ENCODE data around the gene XPO6.

DNA sequence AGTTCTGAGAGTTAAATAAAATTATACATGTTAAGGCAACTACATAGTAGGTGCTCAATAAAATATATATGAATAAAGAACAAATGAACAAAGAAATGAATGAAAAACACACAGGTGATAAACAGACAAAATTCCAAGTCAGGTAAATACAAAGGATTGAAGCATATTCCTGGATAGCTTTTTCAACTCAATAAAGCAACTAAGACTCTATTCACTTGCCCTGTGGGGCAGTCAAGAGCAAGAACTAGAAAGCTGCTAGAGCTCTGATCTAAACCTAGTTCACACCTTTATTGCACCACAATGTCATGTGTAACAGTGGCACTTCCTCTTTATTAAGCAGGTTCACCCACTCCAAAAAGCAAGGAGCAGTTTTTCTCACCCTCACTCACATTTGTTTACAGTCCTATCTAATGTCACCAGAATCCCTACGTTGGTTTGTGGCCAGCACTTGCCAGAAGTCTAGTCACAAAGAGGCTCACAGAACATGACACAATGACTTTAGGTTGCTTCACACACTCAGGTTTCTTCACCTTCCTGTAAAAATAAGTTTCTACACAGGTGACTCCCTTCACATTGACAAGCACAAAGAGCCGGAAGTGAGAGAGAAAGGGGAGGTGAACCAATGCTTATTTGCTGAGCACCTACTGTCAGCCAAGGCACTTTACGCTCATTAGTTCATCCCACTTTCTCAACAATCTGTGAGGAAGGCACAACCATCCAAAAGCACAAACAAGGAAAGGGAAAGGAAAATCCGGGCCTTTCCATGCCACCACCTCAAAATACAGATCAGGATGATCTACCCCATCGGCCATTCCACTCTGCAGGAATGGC lies 70.8 kb downstream of the XPO6 start:
- TF ChIP-seq, protein P1, sequence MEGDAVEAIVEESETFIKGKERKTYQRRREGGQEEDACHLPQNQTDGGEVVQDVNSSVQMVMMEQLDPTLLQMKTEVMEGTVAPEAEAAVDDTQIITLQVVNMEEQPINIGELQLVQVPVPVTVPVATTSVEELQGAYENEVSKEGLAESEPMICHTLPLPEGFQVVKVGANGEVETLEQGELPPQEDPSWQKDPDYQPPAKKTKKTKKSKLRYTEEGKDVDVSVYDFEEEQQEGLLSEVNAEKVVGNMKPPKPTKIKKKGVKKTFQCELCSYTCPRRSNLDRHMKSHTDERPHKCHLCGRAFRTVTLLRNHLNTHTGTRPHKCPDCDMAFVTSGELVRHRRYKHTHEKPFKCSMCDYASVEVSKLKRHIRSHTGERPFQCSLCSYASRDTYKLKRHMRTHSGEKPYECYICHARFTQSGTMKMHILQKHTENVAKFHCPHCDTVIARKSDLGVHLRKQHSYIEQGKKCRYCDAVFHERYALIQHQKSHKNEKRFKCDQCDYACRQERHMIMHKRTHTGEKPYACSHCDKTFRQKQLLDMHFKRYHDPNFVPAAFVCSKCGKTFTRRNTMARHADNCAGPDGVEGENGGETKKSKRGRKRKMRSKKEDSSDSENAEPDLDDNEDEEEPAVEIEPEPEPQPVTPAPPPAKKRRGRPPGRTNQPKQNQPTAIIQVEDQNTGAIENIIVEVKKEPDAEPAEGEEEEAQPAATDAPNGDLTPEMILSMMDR (conservative IDR thresholded peaks at IDR 0.05; ENCODE audit: low read depth, low read length) = no peak
- no peak for TF ChIP-seq EZH2 (IDR thresholded peaks at IDR 0.05; ENCODE audit: low read length, unreplicated experiment)

Data from PC-3 (cell line).